HG03196 (cell line): ENCODE results near the gene SCML1.

Source experiments
- ATAC-seq: cut with Tn5 transposase; IDR thresholded peaks from one replicate; pipeline ENCODE4 v1.9.1; 2021; ENCODE audit not compliant: unreplicated experiment

The SCML1 gene

DNA sequence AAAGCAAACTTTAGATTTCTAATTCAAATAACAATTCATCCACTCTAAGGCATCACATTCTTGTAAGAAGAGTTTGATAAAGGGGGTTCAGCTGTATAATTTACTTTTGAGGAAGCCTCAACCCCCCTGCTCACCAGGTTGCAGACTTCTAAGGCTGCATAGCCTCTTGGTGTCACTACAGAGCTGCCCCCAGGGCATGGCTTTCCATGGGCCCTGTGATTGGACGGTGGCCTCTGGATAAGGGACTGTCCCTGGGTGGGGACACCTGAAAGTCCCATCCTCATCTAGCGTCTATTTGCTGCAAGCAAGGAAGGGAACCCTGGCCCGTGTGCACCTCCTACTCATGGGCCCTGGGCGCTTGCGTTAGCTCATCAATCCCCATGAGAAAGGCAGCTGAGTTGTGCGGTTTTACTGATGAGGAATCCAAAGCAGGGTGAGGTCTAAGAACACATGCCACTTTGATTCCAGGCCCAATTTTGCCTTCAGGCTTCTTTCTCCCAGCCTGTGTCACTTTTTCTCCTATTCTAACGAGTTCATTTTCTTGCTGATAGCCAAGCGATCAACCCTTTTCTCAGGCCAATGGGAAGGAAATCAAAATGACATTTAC lies 51.8 kb downstream of the SCML1 start:
- no peak for ATAC-seq

- no peak for ATAC-seq
Measured at GRCh38 chrX:17792826-17793225, 55.5 kb downstream of the SCML1 start.

- ATAC-seq, result no peak
Measured at GRCh38 chrX:17798921-17799320, 61.6 kb downstream of the SCML1 start.

DNA sequence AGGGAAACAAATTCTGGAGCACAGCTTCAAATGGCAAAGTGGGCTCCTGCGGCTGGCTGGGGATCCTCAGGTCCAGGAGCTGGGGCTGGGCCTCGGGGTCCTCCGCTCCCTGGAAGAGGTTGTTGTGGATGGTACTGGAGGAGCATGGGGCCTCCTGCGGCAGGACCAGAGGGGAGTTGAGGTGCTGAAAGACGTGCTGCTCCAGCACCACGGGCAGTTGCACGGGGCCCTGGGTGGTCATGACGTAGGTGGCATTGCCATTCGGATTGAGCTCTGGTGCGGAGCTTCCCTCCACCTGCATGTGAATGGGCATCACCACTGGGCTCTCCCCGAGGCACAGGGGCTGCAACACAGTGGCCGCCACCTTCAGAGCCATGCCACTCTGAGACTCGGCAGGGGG lies 64.1 kb downstream of the SCML1 start:
- ATAC-seq, result no peak

GRCh38 chrX:17802756-17803155 lies 65.5 kb downstream of the SCML1 start:
- no peak for ATAC-seq

DNA sequence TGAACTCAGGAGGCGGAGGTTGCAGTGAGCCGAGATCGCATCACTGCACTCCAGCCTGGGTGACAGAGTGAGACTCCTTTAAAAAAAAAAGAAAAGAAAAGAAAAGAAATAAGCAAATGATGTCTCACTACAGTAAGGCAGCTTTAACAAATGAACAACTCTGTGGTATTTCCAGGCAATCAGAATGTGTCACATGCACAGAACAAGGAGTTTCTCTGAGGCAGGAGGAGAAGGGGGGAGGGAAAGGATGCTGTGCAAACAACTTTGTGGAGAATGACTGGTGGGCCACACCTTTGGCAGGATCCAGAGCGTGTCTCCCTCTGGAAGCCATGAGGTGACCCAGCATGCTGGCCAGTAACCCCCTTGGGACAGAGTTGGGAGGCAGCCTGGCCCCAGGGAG lies 66.2 kb downstream of the SCML1 start:
- no peak for ATAC-seq
